ENCODE data around the gene CRELD1. TPM values are rescaled to one million over a fixed set of nuclear protein-coding genes. Genes with fewer than 3 reads are reported as not detected.

Gene CRELD1
- total and polyA plus RNA-seq, 3 experiments from 2014 or later = 14.0 to 24.5 (median 16.0) TPM

DNA sequence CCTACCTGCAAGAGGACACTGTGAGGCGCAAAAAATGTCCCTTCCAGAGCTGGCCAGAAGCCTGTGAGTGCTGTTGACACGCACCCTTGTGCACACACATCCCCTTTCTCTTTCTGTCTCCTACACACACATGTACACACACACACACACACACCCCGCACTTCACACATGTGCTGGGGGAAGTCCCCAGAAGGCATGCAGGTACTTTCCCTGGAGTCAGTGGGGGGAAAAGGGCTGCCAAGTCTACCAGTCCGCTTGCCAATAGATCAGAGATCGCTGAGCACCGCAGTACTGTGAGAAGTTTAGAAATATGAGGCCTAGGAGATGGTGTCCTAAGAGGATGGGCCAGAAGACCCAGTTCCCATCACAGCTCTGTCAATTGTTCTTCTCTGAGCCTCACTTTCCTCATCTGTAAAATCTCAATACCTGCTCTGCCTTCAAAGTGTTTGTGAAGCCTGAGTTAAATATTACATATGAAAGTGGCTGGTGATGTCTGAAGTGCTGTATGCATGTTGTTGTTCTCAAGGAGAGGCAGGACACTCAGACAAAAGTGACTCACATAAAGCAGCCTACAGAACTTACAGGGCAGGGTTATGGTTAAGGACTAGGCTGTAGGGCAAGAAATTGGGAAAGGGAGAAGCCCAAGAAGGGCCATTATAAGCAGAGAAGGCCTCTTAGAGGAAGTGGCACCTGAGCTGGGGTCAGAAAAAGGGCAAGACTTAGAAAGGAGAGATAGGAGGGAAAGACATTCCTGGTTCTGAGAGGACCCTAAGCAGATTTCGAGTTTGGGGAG lies 24.2 kb upstream of the CRELD1 start:
- H3K9me3 Mint-ChIP-seq = no peaks in the 10 kb centered on the region
- POLR2A ChIA-PET = no interaction called here
- peaks cover 3 to 16% of the 10 kb centered on the region in 2 donors for H3K27me3 Mint-ChIP-seq

DNA sequence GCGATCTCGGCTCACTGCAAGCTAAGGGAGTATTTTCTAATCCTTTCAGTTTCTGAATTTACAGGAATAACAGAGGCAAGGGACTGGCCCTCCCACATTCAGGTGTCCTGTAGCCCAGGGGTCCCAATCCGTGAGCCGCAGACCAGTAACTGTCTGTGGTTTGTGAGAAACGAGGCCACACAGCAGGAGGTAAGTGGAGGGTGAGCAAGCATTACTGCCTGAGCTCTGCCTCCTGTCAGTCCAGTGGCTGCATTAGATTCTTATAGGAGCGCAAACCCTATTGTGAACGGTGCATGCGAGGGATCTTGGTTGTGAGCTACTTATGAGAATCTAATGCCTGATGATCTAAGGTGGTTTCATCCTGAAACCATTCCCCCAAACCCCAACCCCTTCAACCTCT lies 21.8 kb upstream of the CRELD1 start:
- peaks cover 9% of the 10 kb centered on the region for H3K4me1 ChIP-seq (ENCODE audit: insufficient read depth, low read length)
- H3K9me3 Mint-ChIP-seq = no peaks in the 10 kb centered on the region

More for the DNA sequence above, 24.2 kb upstream of the CRELD1 start:
- no peaks in the 10 kb centered on the region for H3K9me3 ChIP-seq (ENCODE audit: low read length)
- DNase-seq = no peak
- no peaks in the 10 kb centered on the region for H3K36me3 ChIP-seq (ENCODE audit: insufficient read depth, low read length)
- Mint-ChIP-seq H3K4me1 (peaks cover 4 to 8% (median 8%) of the 10 kb centered on the region in 3 donors), H3K4me3 (no peak overlapping the region), H3K36me3 (peaks cover 0 to 2% (median 2%) of the 10 kb centered on the region in 3 donors), H3K27ac (peak overlapping the region in 3 of 8 donors; percentile 4 to 56 (median 23))
- no peaks in the 10 kb centered on the region for H3K27me3 ChIP-seq (ENCODE audit: insufficient read depth, low read length, poor library complexity, severe bottlenecking)
- H3K4me1 ChIP-seq (ENCODE audit: insufficient read depth, low read length) = no peaks in the 10 kb centered on the region
- H3K27ac ChIP-seq (ENCODE audit: low read depth, low read length) = no peak overlapping the region
- no peak overlapping the region for H3K4me3 ChIP-seq (ENCODE audit: low read length)
- CTCF ChIA-PET = interaction anchor here (0.9 kb wide), 1 partner anchor 165 kb away, joined by 3 read pairs; no protein-coding TSS in a partner anchor

DNA sequence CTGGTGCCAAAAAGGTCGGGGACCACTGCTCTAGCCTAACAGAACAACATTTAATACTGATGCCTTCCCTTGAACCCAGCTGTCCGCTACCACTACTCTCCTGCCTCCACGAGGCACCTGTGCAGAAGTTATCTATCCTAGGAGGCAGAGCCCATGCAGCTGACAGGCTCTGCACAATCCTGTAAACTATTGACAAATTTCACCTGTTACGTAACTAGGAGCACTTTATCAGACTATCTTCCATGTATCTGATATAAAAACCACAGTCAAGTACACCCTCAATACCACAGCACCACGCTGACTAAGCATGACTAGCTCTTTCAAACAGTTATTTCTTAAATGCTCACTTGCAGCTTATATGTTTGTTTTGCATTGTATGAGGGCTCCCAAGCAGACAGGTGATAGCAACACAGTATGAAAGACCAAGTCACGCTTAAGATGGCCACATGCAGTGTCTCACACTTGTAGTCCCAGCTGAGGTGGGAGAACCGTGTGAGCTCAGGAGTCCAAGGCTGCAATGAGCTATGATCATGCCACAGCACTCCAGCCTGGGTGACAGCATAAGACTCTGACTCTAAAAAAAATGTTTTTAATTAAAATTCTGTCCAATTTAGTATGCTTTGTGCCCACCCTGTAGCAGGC lies 21.2 kb upstream of the CRELD1 start:
- Histone ChIP-seq H3K36me3 (ENCODE audit: insufficient read depth, low read length) (no peaks in the 10 kb centered on the region), H3K9me3 (ENCODE audit: low read length) (no peaks in the 10 kb centered on the region), H3K27me3 (ENCODE audit: insufficient read depth, low read length, poor library complexity, severe bottlenecking) (no peaks in the 10 kb centered on the region), H3K4me3 (ENCODE audit: low read length) (no peak overlapping the region), H3K4me1 (ENCODE audit: insufficient read depth, low read length) (peaks cover 9% of the 10 kb centered on the region), H3K27ac (ENCODE audit: low read depth, low read length) (no peak overlapping the region)
- ChIA-PET CTCF (interaction anchor here (0.6 to 2.7 kb wide), 4 partner anchors 10 to 74 kb away, joined by 3 to 11 read pairs (median 6); partner anchors contain the start of genes CRELD1, EMC3 and JAGN1), POLR2A (interaction anchor here (2.1 kb wide), 1 partner anchor 22 kb away, joined by 4 read pairs; the partner anchor contains the start of gene JAGN1)
- DNase-seq = no peak
- peak overlapping the region in 3 of 8 donors; percentile 7 to 28 (median 19) for H3K27ac Mint-ChIP-seq
- peaks cover 7 to 21% (median 15%) of the 10 kb centered on the region in 3 donors for H3K4me1 Mint-ChIP-seq
- H3K4me3 Mint-ChIP-seq = peak overlapping the region in 1 of 7 donors; percentile 7
- no peaks in the 10 kb centered on the region for H3K9me3 Mint-ChIP-seq
- peaks cover 7 to 16% of the 10 kb centered on the region in 2 donors for H3K27me3 Mint-ChIP-seq
- H3K36me3 Mint-ChIP-seq = peaks cover 0 to 2% (median 2%) of the 10 kb centered on the region in 3 donors

More for the DNA sequence above, 21.8 kb upstream of the CRELD1 start:
- DNase-seq = no peak
- Mint-ChIP-seq H3K36me3 (peaks cover 0 to 2% (median 2%) of the 10 kb centered on the region in 3 donors), H3K4me1 (peaks cover 7 to 20% (median 15%) of the 10 kb centered on the region in 3 donors), H3K4me3 (no peak overlapping the region), H3K27ac (peak overlapping the region in 2 of 8 donors; percentile 19 to 28), H3K27me3 (peaks cover 7 to 16% of the 10 kb centered on the region in 2 donors)
- Histone ChIP-seq H3K9me3 (ENCODE audit: low read length) (no peaks in the 10 kb centered on the region), H3K36me3 (ENCODE audit: insufficient read depth, low read length) (no peaks in the 10 kb centered on the region), H3K27me3 (ENCODE audit: insufficient read depth, low read length, poor library complexity, severe bottlenecking) (no peaks in the 10 kb centered on the region), H3K4me3 (ENCODE audit: low read length) (no peak overlapping the region), H3K27ac (ENCODE audit: low read depth, low read length) (no peak overlapping the region)
- ChIA-PET CTCF (interaction anchor here (1.4 to 1.7 kb wide), 3 partner anchors 22 to 75 kb away, joined by 3 to 10 read pairs (median 4); partner anchors contain the start of genes CRELD1, EMC3 and JAGN1), POLR2A (no interaction called here)

DNA sequence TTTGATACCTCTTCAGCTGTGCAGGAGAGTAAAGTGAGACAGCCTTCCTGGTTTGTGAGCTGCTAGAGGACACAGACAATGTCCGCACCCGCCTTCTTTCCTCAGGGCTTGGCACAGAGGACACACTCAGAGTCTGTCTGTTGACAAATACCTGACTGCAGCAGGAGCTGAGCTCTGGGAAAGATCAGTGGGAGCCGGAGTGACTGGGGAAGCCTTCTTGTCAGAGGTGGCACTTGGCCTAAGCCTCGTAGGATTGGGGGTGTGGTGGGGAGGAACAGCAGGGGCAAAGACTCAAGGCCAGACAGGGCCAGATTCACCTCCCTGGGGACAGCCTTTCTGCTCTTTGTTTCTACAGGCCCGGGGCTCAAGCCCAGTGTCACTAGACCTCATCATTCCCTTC lies 20.0 kb upstream of the CRELD1 start:
- ChIA-PET CTCF (interaction anchor here (2.7 kb wide), 1 partner anchor 19 kb away, joined by 11 read pairs; the partner anchor contains the start of gene CRELD1), POLR2A (interaction anchor here (0.6 to 2.9 kb wide), 3 partner anchors 19 to 34 kb away, joined by 3 to 14 read pairs (median 4); partner anchors contain the start of genes CRELD1 and JAGN1)
- Mint-ChIP-seq H3K36me3 (peaks cover 0 to 2% (median 2%) of the 10 kb centered on the region in 3 donors), H3K4me3 (peak overlapping the region in 3 of 7 donors; percentile 14 to 58 (median 23)), H3K27ac (no peak overlapping the region), H3K4me1 (peaks cover 7 to 21% (median 15%) of the 10 kb centered on the region in 3 donors), H3K27me3 (peaks cover 7 to 16% of the 10 kb centered on the region in 2 donors), H3K9me3 (no peaks in the 10 kb centered on the region)
- Histone ChIP-seq H3K36me3 (ENCODE audit: insufficient read depth, low read length) (no peaks in the 10 kb centered on the region), H3K4me3 (ENCODE audit: low read length) (no peak overlapping the region), H3K27me3 (ENCODE audit: insufficient read depth, low read length, poor library complexity, severe bottlenecking) (no peaks in the 10 kb centered on the region), H3K9me3 (ENCODE audit: low read length) (no peaks in the 10 kb centered on the region), H3K4me1 (ENCODE audit: insufficient read depth, low read length) (peaks cover 9% of the 10 kb centered on the region), H3K27ac (ENCODE audit: low read depth, low read length) (no peak overlapping the region)
- DNase-seq = no peak

DNA sequence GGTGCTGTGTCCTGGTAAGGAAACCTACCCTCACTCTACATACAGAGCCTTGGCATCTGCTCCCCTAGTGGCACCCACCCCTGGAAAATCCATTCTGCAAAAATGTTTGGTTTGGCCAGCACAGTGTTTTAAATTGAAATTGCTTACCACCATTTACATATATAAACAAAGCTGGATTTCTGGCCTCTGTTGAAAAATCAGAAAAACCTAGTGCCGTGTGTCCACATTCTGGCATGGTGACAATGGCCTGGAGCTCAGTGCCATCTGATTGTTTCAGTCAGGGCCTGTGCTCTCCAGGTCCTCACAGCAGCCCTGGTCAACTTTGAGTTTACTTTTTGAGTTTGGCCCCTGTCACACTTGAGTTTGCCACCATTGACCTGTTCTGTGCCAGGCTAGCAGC lies 19.6 kb upstream of the CRELD1 start:
- Mint-ChIP-seq H3K27me3 (peaks cover 7 to 16% of the 10 kb centered on the region in 2 donors), H3K4me3 (peak overlapping the region in 4 of 7 donors; percentile 8 to 58 (median 18)), H3K4me1 (peaks cover 7 to 21% (median 15%) of the 10 kb centered on the region in 3 donors), H3K36me3 (peaks cover 0 to 2% (median 2%) of the 10 kb centered on the region in 3 donors), H3K9me3 (no peaks in the 10 kb centered on the region), H3K27ac (peak overlapping the region in 1 of 8 donors; percentile 76)
- DNase-seq = no peak
- POLR2A ChIA-PET = interaction anchor here (2.1 to 2.9 kb wide), 2 partner anchors 18 to 23 kb away, joined by 4 to 14 read pairs; partner anchors contain the start of genes CRELD1 and JAGN1
- Histone ChIP-seq H3K9me3 (ENCODE audit: low read length) (no peaks in the 10 kb centered on the region), H3K36me3 (ENCODE audit: insufficient read depth, low read length) (no peaks in the 10 kb centered on the region), H3K27ac (ENCODE audit: low read depth, low read length) (no peak overlapping the region), H3K4me3 (ENCODE audit: low read length) (no peak overlapping the region), H3K4me1 (ENCODE audit: insufficient read depth, low read length) (peaks cover 9% of the 10 kb centered on the region), H3K27me3 (ENCODE audit: insufficient read depth, low read length, poor library complexity, severe bottlenecking) (no peaks in the 10 kb centered on the region)
- CTCF ChIA-PET = interaction anchor here (1.5 to 2.7 kb wide), 2 partner anchors 18 to 106 kb away, joined by 3 to 11 read pairs; partner anchors contain the start of gene CRELD1

DNA sequence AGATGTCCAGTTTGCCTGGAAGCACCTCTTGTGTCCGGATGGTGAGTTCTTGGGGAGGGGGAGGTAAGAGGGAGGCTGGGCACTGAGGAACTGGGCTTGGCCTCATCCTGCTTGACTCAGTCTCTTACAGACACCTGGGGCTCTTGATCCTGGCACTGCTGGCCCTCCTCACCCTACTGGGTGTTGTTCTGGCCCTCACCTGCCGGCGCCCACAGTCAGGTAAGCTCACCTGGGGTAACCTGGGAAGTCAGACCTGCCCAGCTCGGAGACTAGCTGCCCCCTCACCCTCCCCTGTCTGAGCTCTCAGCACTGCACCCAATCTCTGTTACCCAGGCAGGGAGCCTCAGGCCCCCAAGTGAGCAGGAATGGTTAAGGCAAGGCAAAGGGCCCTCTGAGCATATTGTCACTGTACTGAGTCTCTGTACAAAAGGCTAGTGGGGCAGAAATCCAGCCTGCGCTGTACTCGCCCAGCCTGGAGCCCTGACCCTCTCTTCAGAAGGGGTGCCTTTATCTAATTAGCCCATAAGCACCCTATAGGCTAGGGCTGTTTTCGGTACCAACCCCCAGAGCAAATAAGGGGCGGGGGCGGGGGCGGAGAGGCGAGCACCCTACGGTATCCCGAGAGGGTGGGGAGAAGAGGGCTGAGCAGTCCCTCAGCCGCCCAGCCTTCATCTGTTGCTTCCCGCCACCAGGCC lies 18.9 kb upstream of the CRELD1 start:
- ChIA-PET POLR2A (interaction anchor here (2.1 to 2.9 kb wide), 2 partner anchors 18 to 24 kb away, joined by 4 to 14 read pairs; partner anchors contain the start of genes CRELD1 and JAGN1), CTCF (interaction anchor here (1.5 to 2.7 kb wide), 2 partner anchors 18 to 106 kb away, joined by 3 to 11 read pairs; partner anchors contain the start of gene CRELD1)
- Mint-ChIP-seq H3K36me3 (peaks cover 0 to 2% (median 2%) of the 10 kb centered on the region in 3 donors), H3K27me3 (peaks cover 7 to 16% of the 10 kb centered on the region in 2 donors), H3K27ac (no peak overlapping the region), H3K9me3 (no peaks in the 10 kb centered on the region), H3K4me1 (peaks cover 7 to 21% (median 15%) of the 10 kb centered on the region in 3 donors), H3K4me3 (peak overlapping the region in 6 of 7 donors; percentile 50 to 83 (median 62))
- no peak for DNase-seq
- Histone ChIP-seq H3K4me3 (ENCODE audit: low read length) (peak overlapping the region; percentile 49), H3K27ac (ENCODE audit: low read depth, low read length) (no peak overlapping the region), H3K4me1 (ENCODE audit: insufficient read depth, low read length) (peaks cover 9% of the 10 kb centered on the region), H3K27me3 (ENCODE audit: insufficient read depth, low read length, poor library complexity, severe bottlenecking) (no peaks in the 10 kb centered on the region), H3K36me3 (ENCODE audit: insufficient read depth, low read length) (no peaks in the 10 kb centered on the region), H3K9me3 (ENCODE audit: low read length) (no peaks in the 10 kb centered on the region)

Data from CD8-positive, alpha-beta memory T cell (primary cell).